Activated T-helper 1 cell treated with anti-CD3 and anti-CD28 coated beads, Interleukin-2, amount 50 U/mL, for 16 hours (primary cell): ENCODE data around the gene DDR1.

Experiments used
- DNase-seq, 2 donors: peaks; one replicate each; pipeline ENCODE4 v3.0.0-alpha.2; 2020; ENCODE audit warnings: low read depth in 1 of 2, low spot score in 1 of 2

The DDR1 gene

GRCh38 chr6:30945281-30945680 lies 61.0 kb downstream of the DDR1 start:
- DNase-seq: no peak

DNA sequence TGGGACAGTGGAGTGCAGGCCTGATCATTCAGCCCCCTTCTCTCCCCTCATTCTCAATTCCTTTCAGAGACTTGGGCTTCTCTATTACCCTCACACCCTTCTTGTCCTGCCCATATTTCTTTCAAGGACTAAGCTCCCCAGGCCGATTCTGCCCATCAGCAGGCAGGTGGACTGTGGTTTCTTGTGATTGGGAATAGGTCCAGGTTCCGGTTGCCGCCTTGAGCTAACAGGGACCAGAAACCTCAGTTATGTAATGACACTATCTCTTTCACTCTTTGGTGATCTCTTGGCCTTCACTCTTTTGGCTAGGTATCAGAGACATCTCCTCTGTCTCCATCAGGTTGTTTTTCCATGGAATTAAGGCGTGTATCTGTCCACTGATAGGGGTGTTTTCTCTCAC lies 62.9 kb downstream of the DDR1 start:
- no peak for DNase-seq

- DNase-seq: no peak
Measured at GRCh38 chr6:30948811-30949210, 64.5 kb downstream of the DDR1 start.
